ENCODE measurements around the gene FARP2. TPM values are rescaled to one million over a fixed set of nuclear protein-coding genes. Genes with fewer than 3 reads are reported as not detected.
"Not testable (repeated sequence)": the region's sequence is repeated elsewhere in the genome, so short reads cannot be mapped to it uniquely, and the experiment has no call there.

FARP2 gene
- total and polyA plus RNA-seq, 11 donors: 7.9 to 31.8 (median 20.1) TPM

- peaks cover 0 to 27% (median 0%) of the 10 kb centered on the region in 9 donors for H3K27me3 ChIP-seq
- H3K4me3 ChIP-seq: no peak overlapping the region
- no peak overlapping the region for H3K27ac ChIP-seq
- WGBS, 4 donors: 67 to 73% (median 71%) methylated on average over 10 of the region's 10 CpGs
- DNase-seq (no peak), ATAC-seq (no peak)
- intact Hi-C loops (cut with DNase I): no loop called here
- H3K9me3 ChIP-seq: no peaks in the 10 kb centered on the region
- H3K4me1 ChIP-seq: no peaks in the 10 kb centered on the region
- no peak for TF ChIP-seq CTCF (IDR thresholded peaks at IDR 0.05)
- no peak for TF ChIP-seq POLR2A (IDR thresholded peaks at IDR 0.05)
- peaks cover 0 to 21% (median 7%) of the 10 kb centered on the region in 9 donors for H3K36me3 ChIP-seq
These were observed 95.9 kb downstream of the FARP2 start for GRCh38 chr2:241451840-241452506.

- H3K27ac ChIP-seq; H3K4me1 ChIP-seq; H3K27me3 ChIP-seq; intact Hi-C loops (cut with DNase I); DNase-seq; H3K9me3 ChIP-seq; H3K4me3 ChIP-seq; ATAC-seq: not testable (repeated sequence)
- peaks cover 0 to 10% (median 0%) of the 10 kb centered on the region in 9 donors for H3K36me3 ChIP-seq
- WGBS, 4 donors: 94 to 95% (median 94%) methylated on average over 9 of the region's 9 CpGs
These were observed 97.8 kb downstream of the FARP2 start for GRCh38 chr2:241453919-241454318.

- 89 to 91% (median 89%) methylated on average over 3 of the region's 3 CpGs for WGBS, 4 donors
- TF ChIP-seq CTCF (IDR thresholded peaks at IDR 0.05): no peak
- no peak for TF ChIP-seq POLR2A (IDR thresholded peaks at IDR 0.05)
These were observed 98.9 kb downstream of the FARP2 start for GRCh38 chr2:241454837-241455485.

GRCh38 chr2:241456546-241456945, 100.5 kb downstream of the FARP2 start:
- no peak overlapping the region for H3K27ac ChIP-seq
- H3K9me3 ChIP-seq: no peaks in the 10 kb centered on the region
- DNase-seq (no peak), ATAC-seq (no peak)
- H3K4me3 ChIP-seq: no peak overlapping the region
- intact Hi-C loops (cut with DNase I): no loop called here
- no peaks in the 10 kb centered on the region for H3K4me1 ChIP-seq
- 89 to 92% (median 89%) methylated on average over 7 to 11 of the region's 11 CpGs for WGBS, 4 donors
- H3K36me3 ChIP-seq: no peaks in the 10 kb centered on the region
- TF ChIP-seq POLR2A (IDR thresholded peaks at IDR 0.05): no peak
- peaks cover 0 to 7% (median 0%) of the 10 kb centered on the region in 9 donors for H3K27me3 ChIP-seq

More at GRCh38 chr2:241454837-241455485, 98.9 kb downstream of the FARP2 start:
- peaks cover 0 to under 1% (median 0%) of the 10 kb centered on the region in 9 donors for H3K36me3 ChIP-seq
- H3K9me3 ChIP-seq: no peaks in the 10 kb centered on the region
- no peak overlapping the region for H3K27ac ChIP-seq
- no peak overlapping the region for H3K4me3 ChIP-seq
- peaks cover 0 to 9% (median 0%) of the 10 kb centered on the region in 9 donors for H3K27me3 ChIP-seq
- H3K4me1 ChIP-seq: no peaks in the 10 kb centered on the region
- intact Hi-C loops (cut with DNase I): no loop called here
- ATAC-seq (no peak), DNase-seq (no peak)

DNA sequence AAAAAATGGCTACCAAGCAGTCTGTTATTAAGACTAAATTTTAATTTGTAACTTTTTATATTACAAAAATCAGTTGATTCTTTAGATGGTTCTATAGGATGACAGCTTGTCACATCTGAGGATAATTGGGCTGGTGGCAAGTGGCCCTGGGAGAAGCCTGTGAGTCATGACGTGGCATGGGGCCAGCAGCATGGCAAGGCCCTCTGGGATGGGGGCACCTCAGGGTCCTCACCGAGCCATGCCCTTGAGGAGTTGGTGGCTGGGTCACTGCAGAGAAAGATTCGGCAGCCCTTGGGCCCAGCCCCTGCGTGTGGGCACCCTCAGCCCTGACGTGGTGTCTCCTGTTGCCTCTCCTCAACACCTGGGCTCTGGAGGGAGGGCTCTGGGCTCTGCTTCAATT, 102.6 kb downstream of the FARP2 start:
- H3K27ac ChIP-seq: no peak overlapping the region
- WGBS, 4 donors: 89 to 96% (median 92%) methylated on average over 3 to 5 of the region's 5 CpGs
- intact Hi-C loops (cut with DNase I): no loop called here
- DNase-seq (no peak), ATAC-seq (no peak)
- no peak for TF ChIP-seq POLR2A (IDR thresholded peaks at IDR 0.05)
- TF ChIP-seq CTCF (IDR thresholded peaks at IDR 0.05): no peak
- no peaks in the 10 kb centered on the region for H3K4me1 ChIP-seq
- H3K27me3 ChIP-seq: no peaks in the 10 kb centered on the region
- no peaks in the 10 kb centered on the region for H3K9me3 ChIP-seq
- H3K36me3 ChIP-seq: peaks cover 0 to 13% (median 0%) of the 10 kb centered on the region in 9 donors
- H3K4me3 ChIP-seq: no peak overlapping the region

Measured in heart left ventricle (tissue), 16 donors.